NK-92 treated with Interleukin-12 subunit alpha and Interleukin-12 subunit beta, amount 100 ng/mL, for 24 hours (cell line): ENCODE results near the gene SIK3.

Experiments used
- DNase-seq: peaks from one replicate; lab custom pipeline; 2025; lab: John Stamatoyannopoulos, UW

Gene SIK3

GRCh38 chr11:116895048-116895757, 203.0 kb downstream of the SIK3 start:
- DNase-seq = no peak

- DNase-seq = no peak
Observed at GRCh38 chr11:116893906-116894305, 204.3 kb downstream of the SIK3 start.

- no peak for DNase-seq
Observed at GRCh38 chr11:116893437-116893836, 204.8 kb downstream of the SIK3 start.

- DNase-seq = no peak
Observed at GRCh38 chr11:116892374-116892773, 205.9 kb downstream of the SIK3 start.

GRCh38 chr11:116891746-116892145, 206.5 kb downstream of the SIK3 start:
- DNase-seq = no peak

- no peak for DNase-seq
Observed at GRCh38 chr11:116890607-116891006, 207.6 kb downstream of the SIK3 start.

GRCh38 chr11:116890193-116890592, 208.0 kb downstream of the SIK3 start:
- no peak for DNase-seq

- DNase-seq = no peak
Observed at GRCh38 chr11:116888884-116889549, 209.2 kb downstream of the SIK3 start.

- no peak for DNase-seq
Observed at GRCh38 chr11:116888024-116888423, 210.2 kb downstream of the SIK3 start.

- DNase-seq = no peak
Observed at GRCh38 chr11:116885951-116886655, 212.1 kb downstream of the SIK3 start.

- no peak for DNase-seq
Observed at GRCh38 chr11:116882386-116882785, 215.8 kb downstream of the SIK3 start.

GRCh38 chr11:116881143-116881542, 217.1 kb downstream of the SIK3 start:
- no peak for DNase-seq

GRCh38 chr11:116879800-116880625, 218.2 kb downstream of the SIK3 start:
- no peak for DNase-seq

- DNase-seq = no peak
Observed at GRCh38 chr11:116876656-116877055, 221.6 kb downstream of the SIK3 start.

GRCh38 chr11:116875194-116875593, 223.0 kb downstream of the SIK3 start:
- DNase-seq = no peak

- DNase-seq = no peak
Observed at GRCh38 chr11:116874251-116874650, 224.0 kb downstream of the SIK3 start.

- DNase-seq = no peak
Observed at GRCh38 chr11:116873381-116873780, 224.8 kb downstream of the SIK3 start.

GRCh38 chr11:116871248-116871647, 227.0 kb downstream of the SIK3 start:
- no peak for DNase-seq

GRCh38 chr11:116870054-116870453, 228.2 kb downstream of the SIK3 start:
- no peak for DNase-seq

- DNase-seq = no peak
Observed at GRCh38 chr11:116869610-116870009, 228.6 kb downstream of the SIK3 start.

GRCh38 chr11:116868066-116868465, 230.2 kb downstream of the SIK3 start:
- DNase-seq = no peak

GRCh38 chr11:116867619-116868018, 230.6 kb downstream of the SIK3 start:
- DNase-seq = no peak
